ENCODE results near the gene CDH3. TPM values are rescaled to one million over a fixed set of nuclear protein-coding genes. Genes with fewer than 3 reads are reported as not detected.

The CDH3 gene
- total and polyA plus RNA-seq, 2 of the 13 experiments (the other 11 are each of a cell fraction or from before 2014, with no cell fraction given), result 0.11 TPM; not detected in 1

GRCh38 chr16:68645494-68646388, 631 bp downstream of the CDH3 start (continued):
- TF ChIP-seq, protein P1, sequence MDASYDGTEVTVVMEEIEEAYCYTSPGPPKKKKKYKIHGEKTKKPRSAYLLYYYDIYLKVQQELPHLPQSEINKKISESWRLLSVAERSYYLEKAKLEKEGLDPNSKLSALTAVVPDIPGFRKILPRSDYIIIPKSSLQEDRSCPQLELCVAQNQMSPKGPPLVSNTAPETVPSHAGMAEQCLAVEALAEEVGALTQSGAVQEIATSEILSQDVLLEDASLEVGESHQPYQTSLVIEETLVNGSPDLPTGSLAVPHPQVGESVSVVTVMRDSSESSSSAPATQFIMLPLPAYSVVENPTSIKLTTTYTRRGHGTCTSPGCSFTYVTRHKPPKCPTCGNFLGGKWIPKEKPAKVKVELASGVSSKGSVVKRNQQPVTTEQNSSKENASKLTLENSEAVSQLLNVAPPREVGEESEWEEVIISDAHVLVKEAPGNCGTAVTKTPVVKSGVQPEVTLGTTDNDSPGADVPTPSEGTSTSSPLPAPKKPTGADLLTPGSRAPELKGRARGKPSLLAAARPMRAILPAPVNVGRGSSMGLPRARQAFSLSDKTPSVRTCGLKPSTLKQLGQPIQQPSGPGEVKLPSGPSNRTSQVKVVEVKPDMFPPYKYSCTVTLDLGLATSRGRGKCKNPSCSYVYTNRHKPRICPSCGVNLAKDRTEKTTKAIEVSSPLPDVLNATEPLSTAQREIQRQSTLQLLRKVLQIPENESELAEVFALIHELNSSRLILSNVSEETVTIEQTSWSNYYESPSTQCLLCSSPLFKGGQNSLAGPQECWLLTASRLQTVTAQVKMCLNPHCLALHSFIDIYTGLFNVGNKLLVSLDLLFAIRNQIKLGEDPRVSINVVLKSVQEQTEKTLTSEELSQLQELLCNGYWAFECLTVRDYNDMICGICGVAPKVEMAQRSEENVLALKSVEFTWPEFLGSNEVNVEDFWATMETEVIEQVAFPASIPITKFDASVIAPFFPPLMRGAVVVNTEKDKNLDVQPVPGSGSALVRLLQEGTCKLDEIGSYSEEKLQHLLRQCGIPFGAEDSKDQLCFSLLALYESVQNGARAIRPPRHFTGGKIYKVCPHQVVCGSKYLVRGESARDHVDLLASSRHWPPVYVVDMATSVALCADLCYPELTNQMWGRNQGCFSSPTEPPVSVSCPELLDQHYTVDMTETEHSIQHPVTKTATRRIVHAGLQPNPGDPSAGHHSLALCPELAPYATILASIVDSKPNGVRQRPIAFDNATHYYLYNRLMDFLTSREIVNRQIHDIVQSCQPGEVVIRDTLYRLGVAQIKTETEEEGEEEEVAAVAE (CRISPR knock-in tag; IDR thresholded peaks at IDR 0.05; ENCODE audit: borderline replicate concordance), result no peak
- no peak for TF ChIP-seq ZIK1 (CRISPR knock-in tag; IDR thresholded peaks at IDR 0.05; ENCODE audit: borderline replicate concordance, low read depth)
- TF ChIP-seq POGZ (CRISPR knock-in tag; IDR thresholded peaks at IDR 0.05), result no peak
- 0 out of 2 replicates have a peak, but pooled peaks have one; percentile 37 for TF ChIP-seq HDAC1 (CRISPR knock-in tag; IDR thresholded peaks at IDR 0.05)
- no peak for TF ChIP-seq HDAC6 (IDR thresholded peaks at IDR 0.05; ENCODE audit: low read depth, low read length)
- TF ChIP-seq, protein P2, sequence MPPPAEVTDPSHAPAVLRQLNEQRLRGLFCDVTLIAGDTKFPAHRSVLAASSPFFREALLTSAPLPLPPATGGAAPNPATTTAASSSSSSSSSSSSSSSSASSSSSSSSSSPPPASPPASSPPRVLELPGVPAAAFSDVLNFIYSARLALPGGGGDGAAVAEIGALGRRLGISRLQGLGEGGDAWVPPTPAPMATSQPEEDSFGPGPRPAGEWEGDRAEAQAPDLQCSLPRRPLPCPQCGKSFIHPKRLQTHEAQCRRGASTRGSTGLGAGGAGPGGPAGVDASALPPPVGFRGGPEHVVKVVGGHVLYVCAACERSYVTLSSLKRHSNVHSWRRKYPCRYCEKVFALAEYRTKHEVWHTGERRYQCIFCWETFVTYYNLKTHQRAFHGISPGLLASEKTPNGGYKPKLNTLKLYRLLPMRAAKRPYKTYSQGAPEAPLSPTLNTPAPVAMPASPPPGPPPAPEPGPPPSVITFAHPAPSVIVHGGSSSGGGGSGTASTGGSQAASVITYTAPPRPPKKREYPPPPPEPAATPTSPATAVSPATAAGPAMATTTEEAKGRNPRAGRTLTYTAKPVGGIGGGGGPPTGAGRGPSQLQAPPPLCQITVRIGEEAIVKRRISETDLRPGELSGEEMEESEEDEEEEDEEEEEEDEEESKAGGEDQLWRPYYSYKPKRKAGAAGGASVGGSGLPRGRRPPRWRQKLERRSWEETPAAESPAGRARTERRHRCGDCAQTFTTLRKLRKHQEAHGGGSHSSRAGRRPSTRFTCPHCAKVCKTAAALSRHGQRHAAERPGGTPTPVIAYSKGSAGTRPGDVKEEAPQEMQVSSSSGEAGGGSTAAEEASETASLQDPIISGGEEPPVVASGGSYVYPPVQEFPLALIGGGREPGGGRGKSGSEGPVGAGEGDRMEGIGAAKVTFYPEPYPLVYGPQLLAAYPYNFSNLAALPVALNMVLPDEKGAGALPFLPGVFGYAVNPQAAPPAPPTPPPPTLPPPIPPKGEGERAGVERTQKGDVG (CRISPR knock-in tag; IDR thresholded peaks at IDR 0.05; ENCODE audit: borderline replicate concordance), result no peak
- TF ChIP-seq SMARCC2 (IDR thresholded peaks at IDR 0.05), result no peak
- TF ChIP-seq BORCS8-MEF2B (CRISPR knock-in tag; IDR thresholded peaks at IDR 0.05), result no peak
- no peak for TF ChIP-seq RBM39 (IDR thresholded peaks at IDR 0.05; ENCODE audit: low read depth, low read length, poor library complexity, severe bottlenecking)
- TF ChIP-seq TMF1 (CRISPR knock-in tag; IDR thresholded peaks at IDR 0.05; ENCODE audit: low read depth), result no peak
- no peak for TF ChIP-seq ZNF510 (CRISPR knock-in tag; IDR thresholded peaks at IDR 0.05; ENCODE audit: low read depth)
- peak; percentile 21; the same call in 1 of the 2 replicates for TF ChIP-seq KDM5B (CRISPR knock-in tag; IDR thresholded peaks at IDR 0.05; ENCODE audit: borderline replicate concordance)
- no peak for TF ChIP-seq XBP1 (CRISPR knock-in tag; IDR thresholded peaks at IDR 0.05)
- no peak for TF ChIP-seq ARNT2 (CRISPR knock-in tag; IDR thresholded peaks at IDR 0.05; ENCODE audit: low read depth)
- TF ChIP-seq, protein P3, sequence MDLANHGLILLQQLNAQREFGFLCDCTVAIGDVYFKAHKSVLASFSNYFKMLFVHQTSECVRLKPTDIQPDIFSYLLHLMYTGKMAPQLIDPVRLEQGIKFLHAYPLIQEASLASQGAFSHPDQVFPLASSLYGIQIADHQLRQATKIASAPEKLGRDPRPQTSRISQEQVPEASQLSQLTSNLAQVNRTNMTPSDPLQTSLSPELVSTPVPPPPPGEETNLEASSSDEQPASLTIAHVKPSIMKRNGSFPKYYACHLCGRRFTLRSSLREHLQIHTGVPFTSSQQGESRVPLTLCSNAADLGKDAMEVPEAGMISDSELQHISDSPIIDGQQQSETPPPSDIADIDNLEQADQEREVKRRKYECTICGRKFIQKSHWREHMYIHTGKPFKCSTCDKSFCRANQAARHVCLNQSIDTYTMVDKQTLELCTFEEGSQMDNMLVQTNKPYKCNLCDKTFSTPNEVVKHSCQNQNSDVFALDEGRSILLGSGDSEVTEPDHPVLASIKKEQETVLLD (CRISPR knock-in tag; IDR thresholded peaks at IDR 0.05; ENCODE audit: low read depth), result no peak
- TF ChIP-seq, protein P4, sequence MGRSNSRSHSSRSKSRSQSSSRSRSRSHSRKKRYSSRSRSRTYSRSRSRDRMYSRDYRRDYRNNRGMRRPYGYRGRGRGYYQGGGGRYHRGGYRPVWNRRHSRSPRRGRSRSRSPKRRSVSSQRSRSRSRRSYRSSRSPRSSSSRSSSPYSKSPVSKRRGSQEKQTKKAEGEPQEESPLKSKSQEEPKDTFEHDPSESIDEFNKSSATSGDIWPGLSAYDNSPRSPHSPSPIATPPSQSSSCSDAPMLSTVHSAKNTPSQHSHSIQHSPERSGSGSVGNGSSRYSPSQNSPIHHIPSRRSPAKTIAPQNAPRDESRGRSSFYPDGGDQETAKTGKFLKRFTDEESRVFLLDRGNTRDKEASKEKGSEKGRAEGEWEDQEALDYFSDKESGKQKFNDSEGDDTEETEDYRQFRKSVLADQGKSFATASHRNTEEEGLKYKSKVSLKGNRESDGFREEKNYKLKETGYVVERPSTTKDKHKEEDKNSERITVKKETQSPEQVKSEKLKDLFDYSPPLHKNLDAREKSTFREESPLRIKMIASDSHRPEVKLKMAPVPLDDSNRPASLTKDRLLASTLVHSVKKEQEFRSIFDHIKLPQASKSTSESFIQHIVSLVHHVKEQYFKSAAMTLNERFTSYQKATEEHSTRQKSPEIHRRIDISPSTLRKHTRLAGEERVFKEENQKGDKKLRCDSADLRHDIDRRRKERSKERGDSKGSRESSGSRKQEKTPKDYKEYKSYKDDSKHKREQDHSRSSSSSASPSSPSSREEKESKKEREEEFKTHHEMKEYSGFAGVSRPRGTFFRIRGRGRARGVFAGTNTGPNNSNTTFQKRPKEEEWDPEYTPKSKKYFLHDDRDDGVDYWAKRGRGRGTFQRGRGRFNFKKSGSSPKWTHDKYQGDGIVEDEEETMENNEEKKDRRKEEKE (IDR thresholded peaks at IDR 0.05), result no peak
